Stimulated activated CD8-positive, alpha-beta memory T cell treated with anti-CD3 and anti-CD28 coated beads, Interleukin-7, amount 100 ng/mL, for 48 hours (primary cell): ENCODE results near the gene HLA-DPB1.

Experiments
- DNase-seq, 2 donors: peaks; one replicate each; pipeline ENCODE4 v3.0.0-alpha.2; 2020; ENCODE audit warnings: low read depth in 1 of 2; ENCODE audit errors: extremely low read depth in 1 of 2

Gene HLA-DPB1

DNA sequence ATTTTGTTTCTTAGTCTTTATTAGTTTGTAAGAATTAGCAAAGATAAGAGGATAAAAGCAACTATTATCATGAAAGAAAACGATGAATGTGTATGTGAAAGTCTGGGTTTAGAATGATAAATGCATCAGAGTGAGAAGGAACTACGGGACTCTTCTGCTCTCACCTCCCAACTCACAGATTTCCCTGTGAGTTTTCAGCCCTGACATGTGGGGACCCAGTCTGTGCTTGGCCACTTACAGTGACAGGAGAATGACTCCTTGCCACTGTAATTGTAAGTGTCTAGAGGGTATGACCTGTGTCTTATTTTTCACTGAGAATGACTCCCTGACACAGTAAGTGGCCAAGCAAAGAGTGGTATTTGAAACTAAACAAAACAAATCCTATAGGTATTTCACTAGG, 4.9 kb upstream of the HLA-DPB1 start:
- no peak for DNase-seq

- no peak for DNase-seq
Observed at GRCh38 chr6:33071569-33071968, 4.2 kb upstream of the HLA-DPB1 start.

DNA sequence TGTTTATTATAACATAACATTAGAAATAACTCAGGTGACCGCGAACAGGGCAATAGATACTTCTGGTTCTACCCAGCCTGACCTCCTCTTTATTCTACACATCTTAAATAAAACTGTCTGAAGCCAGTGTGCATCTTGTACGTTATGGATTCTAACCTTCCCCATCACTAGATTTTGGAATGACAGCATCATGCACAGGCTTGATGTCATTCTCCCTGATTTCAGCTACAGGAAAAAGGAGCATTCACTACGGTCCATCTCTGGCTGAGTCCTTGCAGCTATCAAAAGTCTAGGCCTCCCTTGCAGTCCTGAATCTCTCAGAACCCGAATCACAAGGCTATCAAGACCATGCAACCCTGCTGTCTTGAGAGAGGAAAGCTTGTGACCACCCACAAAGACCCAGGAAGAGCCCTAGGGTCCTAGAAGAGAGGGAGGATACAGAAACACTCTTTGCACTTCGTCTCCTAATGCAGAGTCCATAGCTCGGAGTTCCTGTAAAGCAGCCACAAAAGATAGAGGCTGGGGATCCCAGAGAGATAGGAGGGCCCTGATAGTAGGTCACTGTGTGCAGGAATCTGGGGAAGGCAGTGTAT, 3.2 kb upstream of the HLA-DPB1 start:
- DNase-seq: no peak

GRCh38 chr6:33073431-33073871, 2.3 kb upstream of the HLA-DPB1 start, which contains the start of gene HLA-DPA1:
HLA-DPA1 (minus strand) TSS chr6:33073649.
- no peak for DNase-seq

DNA sequence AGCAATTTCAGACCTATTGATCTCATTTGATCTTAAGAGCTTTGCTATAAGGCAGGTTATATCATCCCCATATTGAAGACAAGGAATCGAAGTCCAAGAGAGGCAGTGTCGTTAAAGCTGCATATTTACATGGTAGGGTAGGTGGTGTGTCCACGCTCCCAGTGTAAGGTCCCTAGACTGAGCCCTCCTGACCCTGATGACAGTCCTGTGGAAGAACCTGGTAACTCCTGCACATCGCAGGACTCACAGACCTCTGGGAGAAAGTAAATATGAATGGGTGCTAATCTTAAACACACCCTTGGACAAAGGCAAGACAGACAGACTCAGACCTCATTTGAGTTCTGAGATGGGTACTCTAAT, 602 bp upstream of the HLA-DPB1 start:
- no peak for DNase-seq

GRCh38 chr6:33076406-33076934, 680 bp downstream of the HLA-DPB1 start:
- no peak for DNase-seq

- no peak for DNase-seq
Observed at GRCh38 chr6:33077908-33078307, 2.1 kb downstream of the HLA-DPB1 start.

DNA sequence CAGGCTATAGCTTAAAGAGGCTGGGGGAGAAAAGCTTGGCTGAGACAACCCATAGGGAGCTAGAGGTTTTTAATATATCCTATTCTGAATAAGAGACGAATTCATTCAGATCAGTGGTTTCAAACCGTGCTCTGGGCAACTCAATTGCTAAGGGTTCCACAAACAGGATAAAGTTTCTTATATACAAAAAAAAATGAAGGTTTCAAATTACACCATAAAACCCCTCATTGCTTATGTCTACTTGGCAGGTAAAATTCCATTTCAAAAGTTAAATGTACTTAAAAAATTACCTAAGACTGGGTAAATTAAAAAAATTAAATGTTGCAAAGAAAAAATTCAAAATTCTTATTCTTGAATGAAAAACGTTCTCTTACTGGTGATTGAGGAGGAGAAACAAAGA, 2.7 kb downstream of the HLA-DPB1 start:
- no peak for DNase-seq

DNA sequence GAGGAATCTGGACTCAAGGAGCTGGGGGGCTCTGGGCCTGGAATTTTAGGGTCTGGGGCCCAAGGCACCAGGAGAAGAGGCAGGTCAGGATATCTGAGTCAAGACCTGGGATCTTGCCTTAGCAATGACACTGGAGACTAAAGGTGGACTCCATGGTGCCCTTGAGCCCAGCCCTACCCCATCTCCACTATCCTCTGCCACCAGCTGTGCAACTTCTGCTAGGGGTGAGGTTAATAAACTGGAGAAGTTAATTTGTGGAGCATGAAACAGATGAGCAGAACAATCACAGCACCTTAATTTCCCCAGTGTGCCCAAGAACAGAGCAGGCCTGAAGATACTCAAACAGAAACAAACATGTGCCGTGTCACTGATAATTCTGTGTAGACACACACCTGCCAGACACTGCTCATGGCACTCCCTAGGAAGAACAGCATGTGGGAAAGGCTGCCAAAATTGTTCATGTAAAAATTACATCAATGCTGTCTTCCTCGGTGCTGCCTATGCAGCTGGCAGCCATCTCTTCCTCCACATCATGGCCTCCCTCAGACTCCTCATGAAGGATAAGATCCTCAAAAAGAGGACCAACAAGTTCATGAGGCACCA, 3.2 kb downstream of the HLA-DPB1 start:
- DNase-seq: no peak

- DNase-seq: no peak
Observed at GRCh38 chr6:33079580-33079979, 3.8 kb downstream of the HLA-DPB1 start.

DNA sequence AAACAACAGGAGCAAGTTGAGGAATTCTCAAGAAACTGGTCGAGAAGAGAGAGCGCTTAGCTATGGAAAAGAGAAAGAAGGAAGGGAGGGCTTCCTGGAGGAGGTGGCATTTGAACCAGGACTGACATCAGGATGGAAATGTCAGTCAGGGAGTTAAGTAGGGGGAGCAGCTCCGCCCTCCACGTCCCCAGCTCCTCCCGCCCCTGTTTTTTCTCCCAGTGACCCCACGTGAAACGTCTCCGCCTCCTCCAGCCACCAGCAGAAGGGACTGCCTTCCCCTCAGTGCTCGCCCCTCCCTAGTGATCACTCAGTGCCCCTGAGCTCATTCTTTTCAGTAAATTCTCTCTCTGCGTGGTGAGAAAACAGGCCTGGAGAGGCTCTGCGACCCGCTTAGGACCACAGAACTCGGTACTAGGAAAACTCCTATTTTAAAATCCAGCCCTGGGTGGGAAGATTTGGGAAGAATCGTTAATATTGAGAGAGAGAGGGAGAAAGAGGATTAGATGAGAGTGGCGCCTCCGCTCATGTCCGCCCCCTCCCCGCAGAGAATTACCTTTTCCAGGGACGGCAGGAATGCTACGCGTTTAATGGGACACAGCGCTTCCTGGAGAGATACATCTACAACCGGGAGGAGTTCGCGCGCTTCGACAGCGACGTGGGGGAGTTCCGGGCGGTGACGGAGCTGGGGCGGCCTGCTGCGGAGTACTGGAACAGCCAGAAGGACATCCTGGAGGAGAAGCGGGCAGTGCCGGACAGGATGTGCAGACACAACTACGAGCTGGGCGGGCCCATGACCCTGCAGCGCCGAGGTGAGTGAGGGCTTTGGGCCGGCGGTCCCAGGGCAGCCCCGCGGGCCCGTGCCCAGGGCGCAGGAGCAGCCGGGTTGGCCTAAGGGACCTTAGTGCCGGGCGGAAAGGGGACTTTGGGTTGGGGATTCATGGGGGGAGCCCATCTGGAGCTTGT, 4.6 kb downstream of the HLA-DPB1 start:
- DNase-seq: no peak

GRCh38 chr6:33081098-33081824, 5.5 kb downstream of the HLA-DPB1 start:
- no peak for DNase-seq

DNA sequence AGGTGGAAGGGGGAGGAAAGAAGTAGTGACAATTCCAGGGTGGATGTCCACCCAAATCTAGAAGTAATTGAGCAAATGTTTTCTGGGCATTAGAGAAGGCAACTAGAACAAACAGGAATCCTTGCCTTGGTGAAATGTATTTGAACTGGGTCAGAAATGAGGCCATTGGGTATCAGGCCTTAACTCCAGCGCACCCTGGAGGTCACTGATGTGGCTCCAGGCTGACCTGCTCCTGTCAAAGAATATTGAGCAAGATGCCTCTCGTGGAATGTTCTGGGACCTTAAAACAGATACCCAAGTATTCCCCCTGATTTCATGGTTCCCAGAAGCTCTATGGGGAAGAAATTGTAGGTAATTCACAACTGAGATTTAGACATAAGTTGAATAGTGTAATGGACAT, 6.9 kb downstream of the HLA-DPB1 start:
- no peak for DNase-seq

GRCh38 chr6:33085627-33086026, 9.8 kb downstream of the HLA-DPB1 start:
- no peak for DNase-seq

GRCh38 chr6:33088258-33088930, 12.6 kb downstream of the HLA-DPB1 start:
- no peak for DNase-seq

GRCh38 chr6:33088931-33089620, 13.3 kb downstream of the HLA-DPB1 start:
- no peak for DNase-seq

DNA sequence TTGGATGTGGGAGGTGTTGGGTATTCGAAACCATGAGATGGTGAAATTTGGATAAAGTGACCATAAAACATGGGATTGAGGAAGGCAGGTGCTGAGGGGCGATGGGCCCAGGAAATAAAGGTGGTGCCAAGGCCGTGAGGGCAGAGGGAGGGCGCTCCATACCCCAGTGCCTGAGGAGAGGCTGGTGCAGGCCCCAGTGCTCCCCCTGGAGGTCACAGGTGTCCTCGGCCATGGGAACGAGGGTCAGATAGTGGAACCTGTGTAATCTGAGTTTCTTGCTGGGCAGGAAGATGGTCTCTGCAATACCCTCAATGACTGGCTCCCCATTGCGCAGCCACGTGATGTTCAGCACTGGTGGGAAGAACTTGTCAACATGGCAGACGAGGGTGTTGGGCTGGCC, 16.2 kb downstream of the HLA-DPB1 start:
- peak; percentile 28 to 58 for DNase-seq

DNA sequence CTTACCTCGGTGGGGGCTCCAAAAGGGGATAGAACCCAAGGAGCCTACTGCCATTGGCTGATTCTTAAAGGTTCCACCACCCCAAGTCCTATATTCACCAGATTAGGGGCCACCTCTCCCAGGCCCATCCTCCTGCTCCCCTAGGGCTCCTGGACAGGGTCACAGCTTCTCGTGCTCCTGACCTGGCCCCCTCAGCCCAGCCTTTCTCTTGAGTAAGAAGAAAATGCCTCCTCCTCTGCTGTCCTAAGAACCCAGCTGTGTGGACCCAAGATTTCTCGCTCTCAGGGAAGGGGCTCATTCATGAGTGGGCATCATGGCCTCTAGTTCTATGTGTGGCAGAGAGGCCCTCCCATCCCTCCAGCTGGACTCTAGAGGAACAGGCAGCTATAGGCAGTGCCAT, 16.6 kb downstream of the HLA-DPB1 start:
- DNase-seq: no peak

DNA sequence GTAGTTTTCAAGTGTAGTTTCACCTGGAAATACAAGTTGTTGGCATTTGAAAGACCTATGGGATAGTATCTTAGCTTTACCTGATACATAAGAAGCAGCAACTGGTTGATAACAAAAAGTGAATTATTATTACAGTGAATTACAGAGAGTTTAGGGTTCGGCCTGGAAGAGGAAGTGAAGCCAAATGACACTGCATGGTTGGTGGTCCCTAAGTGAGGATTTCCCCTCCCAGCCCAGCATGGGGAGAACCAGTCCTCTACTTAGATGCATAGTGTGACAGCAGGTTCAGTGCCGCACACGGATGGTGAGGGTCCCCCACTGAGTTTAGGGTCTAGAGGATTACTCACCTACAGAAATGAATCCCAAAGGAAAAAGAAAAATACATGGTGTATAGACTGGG, 18.1 kb downstream of the HLA-DPB1 start:
- no peak for DNase-seq

GRCh38 chr6:33095681-33096080, 19.9 kb downstream of the HLA-DPB1 start:
- no peak for DNase-seq
